GM18498 (cell line): ENCODE results near the gene RASGRP3.
"Not testable (repeated sequence)": the region's sequence is repeated elsewhere in the genome, so short reads cannot be mapped to it uniquely, and the experiment has no call there.

ENCODE experiments used
- ATAC-seq: cut with Tn5 transposase; IDR thresholded peaks from one replicate; pipeline ENCODE4 v1.9.1; 2021; ENCODE audit warnings: mild to moderate bottlenecking, moderate library complexity; ENCODE audit not compliant: unreplicated experiment

Gene RASGRP3

DNA sequence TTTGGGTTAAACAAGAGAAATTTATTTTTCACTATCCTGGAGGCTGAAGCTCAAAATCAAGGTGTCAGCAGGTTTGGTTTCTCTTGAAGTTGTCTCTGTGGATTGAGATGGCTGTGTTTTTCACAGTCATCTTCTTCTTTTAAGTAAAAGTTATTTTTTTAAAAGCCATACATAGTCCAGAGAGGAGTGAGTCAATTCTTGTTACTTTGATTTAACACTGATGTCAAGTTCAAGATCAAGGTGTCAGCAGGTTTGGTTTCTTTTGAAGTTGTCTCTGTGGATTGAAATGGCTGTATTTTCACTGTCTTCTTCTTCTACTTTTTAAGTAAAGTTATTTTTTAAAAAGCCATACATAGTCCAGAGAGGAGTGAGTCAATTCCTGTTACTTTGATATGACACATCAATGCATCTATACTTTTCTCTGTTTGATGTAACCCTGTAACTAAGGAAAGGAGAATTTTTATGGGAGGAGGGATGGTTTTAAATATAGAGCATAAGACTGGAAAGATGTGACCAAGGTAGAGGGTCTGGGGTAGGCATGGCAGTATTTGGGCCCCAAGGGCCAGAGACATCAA lies 22.5 kb upstream of the RASGRP3 start:
- no peak for ATAC-seq

DNA sequence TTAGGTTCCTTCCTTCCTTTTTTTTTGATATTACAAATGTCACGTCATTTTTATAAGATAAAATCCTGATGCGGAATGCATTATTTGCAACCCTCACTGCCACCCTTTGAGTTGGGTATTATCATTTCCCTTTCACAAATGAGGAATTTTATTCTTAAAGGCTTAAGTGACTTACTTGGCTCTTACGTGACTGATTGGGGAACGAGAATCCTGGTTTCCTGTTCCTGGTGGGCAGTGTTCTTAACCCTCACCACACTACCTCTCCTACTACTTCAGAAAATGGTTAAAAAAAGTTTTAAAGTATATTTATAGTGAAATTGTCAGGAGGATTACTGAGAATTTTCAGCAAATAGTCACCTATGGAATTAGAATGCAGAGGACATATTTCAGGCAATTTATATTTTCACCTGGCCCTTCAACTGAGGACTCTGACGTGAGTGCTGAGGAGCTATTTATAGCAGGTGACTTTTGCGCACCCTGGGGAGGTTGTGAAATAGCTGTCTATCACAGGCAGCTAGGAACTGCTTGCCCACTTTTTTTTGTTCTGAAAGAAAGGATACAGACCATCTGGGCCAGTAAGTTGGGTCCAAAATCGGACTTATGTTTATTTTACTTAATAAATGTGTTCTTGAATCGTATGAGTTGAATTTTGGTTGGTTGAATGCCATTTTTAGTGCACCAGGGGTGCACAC lies 18.7 kb upstream of the RASGRP3 start:
- ATAC-seq = peak; percentile 92

- ATAC-seq = peak; percentile 17
Measured at GRCh38 chr2:33458248-33458819, 18.1 kb upstream of the RASGRP3 start.

DNA sequence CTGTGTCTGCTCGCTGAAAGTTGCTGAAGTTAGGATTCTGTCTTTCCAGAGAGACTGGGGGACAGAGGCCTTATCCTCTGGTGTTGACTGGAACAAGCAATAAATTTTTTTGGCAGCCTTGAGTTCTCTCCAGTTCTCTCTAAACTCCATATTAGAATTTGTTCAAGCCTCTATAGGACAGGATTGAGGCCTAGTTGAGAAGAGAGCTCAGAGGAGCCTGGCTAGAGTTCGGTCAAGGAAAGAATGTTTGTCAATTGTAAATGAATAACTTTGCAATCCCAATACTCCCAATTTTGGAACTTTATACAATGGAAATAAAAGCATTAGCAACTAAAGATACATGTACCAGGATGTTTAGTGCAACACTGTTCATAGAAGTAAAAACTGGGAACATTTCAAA lies 16.7 kb upstream of the RASGRP3 start:
- ATAC-seq = no peak

GRCh38 chr2:33462512-33462911 lies 13.9 kb upstream of the RASGRP3 start:
- not testable (repeated sequence) for ATAC-seq

GRCh38 chr2:33467413-33467812 lies 9.0 kb upstream of the RASGRP3 start:
- no peak for ATAC-seq

GRCh38 chr2:33469238-33469637 lies 7.2 kb upstream of the RASGRP3 start:
- ATAC-seq = no peak

GRCh38 chr2:33475224-33476130 lies 972 bp upstream of the RASGRP3 start:
- ATAC-seq = peak; percentile 55

- no peak for ATAC-seq
Measured at GRCh38 chr2:33476793-33477190, 343 bp downstream of the RASGRP3 start.

DNA sequence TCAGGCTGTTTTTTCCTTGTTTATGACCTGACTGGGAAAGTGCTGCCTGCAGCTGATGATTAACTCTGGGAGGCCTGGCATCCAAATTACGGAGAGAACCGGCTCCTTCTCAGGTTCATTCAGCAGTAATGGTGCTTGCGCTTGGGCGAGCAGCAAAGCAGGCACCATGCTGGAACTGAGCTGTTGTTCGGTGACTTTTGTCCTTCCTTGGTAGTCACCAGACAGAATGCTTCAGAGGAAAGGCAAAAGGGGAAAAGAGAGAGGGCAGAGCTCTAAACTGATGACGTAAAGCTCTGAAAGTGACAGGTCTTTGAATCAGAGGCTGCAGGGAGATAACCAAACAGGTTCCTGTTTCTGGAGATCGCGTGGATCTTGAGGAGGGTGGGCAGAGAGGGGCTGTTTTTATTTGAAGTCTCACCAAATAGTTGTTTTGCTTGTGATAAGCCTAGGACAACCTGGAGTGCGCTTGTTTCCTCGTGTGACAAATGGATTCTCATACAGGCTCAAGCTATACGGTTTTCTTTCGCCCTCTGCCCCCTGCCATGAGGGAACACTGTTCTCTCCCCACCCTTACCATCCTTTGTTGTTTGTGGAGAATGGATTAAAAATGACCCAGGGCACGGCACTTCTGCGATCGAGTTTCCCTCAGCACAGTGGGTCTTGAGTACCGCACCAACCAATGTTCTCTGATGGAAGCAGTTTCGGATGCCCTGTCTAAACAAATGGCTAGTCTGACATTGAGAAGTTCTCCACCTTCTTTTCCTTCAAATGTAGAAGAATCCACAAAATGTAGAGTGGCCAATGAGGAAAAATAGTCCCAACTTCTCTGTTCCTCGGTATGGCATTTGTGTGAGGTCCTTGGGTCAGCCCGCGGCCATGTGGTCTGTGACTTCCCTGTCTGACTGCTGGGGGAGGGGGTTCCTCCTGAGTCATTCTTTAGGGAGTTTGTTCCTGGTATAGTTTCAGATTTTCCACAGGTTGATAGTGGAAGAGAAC lies 1.3 kb downstream of the RASGRP3 start:
- peak; percentile 31 for ATAC-seq

DNA sequence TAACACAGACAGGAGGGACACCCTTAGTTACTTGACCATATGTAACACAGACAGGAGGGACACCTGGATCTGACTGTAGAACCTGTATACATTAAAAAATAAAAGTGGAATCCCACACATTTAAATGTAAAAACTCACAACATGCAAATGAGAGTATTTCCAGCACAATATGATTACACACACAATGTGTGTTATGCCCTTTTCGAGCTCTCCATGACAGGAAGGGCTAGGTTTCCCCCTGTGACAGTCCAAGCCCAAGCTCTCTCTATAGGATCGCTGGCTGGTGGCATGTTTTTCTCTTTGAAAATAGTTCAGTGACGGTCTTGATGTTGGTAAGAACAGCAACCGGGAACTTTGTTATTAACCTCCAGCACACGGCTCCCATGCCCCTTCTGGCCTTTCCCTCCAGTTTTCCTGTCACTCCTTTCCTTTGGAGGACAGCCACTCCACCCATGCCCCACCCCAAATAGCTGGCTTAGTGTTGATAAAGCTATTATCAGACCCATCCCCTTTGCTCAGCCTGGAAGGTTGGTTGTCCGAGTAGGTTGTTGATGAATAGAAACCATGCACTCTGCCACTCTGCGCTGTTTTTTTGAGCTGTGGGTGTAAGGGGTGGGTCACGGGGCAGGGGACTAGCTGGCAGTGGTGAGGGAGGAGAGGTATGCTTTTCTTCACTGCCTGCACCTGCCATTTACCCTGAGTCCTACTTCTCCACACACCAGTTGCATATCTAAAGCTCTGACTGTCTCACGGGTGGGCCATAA lies 2.7 kb downstream of the RASGRP3 start:
- ATAC-seq = peak; percentile 21

DNA sequence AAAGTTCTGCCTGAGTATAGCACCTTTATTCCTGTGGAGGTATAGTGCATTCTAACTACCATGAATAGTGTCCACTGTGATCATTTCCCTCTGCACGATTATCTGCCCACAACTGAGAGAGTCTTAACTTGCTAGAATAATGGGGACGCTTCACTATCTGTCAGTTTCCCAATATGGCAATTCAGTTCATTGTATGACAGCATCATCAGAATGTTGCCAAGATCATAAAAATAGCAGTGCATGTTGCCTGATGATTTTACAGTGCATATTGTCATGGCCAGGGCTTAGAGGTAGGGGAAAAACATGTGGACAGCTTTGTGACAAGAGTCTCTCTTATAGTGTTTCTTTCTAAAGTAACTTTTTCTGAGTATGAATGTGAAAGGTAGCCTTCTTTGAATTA lies 6.1 kb downstream of the RASGRP3 start:
- ATAC-seq = no peak

DNA sequence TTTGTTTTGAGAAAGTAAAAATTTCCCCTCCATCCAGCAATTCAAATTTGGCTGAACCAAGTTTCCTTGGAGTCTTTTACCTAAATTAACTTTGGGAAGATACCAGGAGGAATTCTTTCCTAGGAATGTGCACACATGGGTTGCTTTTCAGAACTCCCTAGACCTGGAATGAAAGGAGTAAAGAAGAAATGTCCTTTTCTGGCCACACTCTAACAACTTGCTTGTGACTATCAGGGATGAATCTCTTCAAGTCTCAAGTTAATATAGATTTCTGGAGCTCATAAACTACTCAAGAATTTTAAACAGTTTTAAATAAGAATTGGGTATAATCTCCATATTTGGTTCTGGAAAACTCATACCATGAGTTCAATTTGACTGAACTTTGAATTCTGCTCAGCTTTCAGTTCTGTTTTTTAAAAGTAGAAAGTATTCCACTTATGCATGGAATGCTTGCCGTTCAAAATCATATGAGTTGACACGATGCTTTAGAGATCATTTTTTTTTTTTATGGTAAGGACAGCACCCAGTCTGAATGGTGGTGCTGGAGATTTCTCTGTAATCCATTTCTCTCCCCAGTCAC lies 7.7 kb downstream of the RASGRP3 start:
- ATAC-seq = peak; percentile 15

DNA sequence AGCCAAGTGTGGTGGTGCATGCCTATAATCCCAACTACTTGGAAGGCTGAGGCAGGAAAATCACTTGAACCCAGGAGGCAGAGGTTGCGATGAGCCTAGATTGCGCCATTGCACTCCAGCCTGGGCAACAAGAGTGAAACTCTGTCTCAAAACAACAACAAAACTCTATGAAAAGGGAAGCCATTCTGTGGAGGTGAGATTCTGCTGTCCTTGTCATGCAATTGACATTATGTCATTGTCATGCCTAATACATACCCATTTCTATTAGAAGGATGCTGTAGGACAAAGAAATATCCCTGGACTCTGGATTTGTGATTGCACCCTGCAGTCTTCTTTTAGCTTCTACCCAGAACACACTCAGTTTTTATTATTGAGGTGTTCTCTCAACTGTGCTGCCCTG lies 8.6 kb downstream of the RASGRP3 start:
- no peak for ATAC-seq

DNA sequence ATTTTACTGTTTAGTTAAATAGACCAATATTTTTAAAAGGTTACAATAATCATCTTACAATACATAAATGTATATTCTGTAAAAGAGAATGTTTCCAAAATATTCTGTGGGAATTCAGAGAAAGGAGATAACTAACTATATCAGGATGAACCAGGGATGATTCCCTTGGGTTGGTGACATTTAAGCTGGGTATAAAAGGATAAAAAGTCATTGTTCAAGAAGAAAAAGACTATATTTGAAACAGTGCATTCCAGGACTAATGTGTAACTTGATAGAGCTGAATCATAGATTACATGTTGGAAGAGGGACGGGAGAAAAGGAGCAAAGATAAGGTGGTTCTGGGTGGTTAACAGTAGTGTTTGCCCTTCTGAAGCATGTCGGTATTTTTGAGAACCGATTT lies 10.1 kb downstream of the RASGRP3 start:
- no peak for ATAC-seq

DNA sequence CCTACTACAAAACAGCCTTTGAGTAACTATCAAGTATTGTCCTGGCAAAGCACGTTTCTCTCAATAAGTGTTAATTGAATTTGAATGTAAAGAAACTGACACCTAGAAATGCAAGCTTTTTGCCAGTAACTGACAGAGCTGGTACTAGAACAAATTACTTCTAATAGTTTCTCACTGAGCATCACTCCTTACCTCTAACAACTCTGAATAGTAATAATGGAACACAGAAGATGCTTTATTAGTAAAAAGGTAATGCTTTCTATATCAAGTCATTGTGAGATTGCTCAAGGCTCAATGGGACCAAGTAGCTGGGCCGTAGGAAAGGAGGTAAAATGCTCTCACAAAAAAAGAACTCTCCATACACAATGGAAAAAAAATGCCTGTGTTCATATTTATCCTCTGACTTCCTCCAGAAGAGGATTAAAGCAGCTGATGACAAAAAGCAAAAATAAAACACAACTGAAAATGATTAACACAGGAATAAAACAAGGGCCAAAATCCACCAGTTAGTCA lies 11.8 kb downstream of the RASGRP3 start:
- peak; percentile 30 for ATAC-seq

DNA sequence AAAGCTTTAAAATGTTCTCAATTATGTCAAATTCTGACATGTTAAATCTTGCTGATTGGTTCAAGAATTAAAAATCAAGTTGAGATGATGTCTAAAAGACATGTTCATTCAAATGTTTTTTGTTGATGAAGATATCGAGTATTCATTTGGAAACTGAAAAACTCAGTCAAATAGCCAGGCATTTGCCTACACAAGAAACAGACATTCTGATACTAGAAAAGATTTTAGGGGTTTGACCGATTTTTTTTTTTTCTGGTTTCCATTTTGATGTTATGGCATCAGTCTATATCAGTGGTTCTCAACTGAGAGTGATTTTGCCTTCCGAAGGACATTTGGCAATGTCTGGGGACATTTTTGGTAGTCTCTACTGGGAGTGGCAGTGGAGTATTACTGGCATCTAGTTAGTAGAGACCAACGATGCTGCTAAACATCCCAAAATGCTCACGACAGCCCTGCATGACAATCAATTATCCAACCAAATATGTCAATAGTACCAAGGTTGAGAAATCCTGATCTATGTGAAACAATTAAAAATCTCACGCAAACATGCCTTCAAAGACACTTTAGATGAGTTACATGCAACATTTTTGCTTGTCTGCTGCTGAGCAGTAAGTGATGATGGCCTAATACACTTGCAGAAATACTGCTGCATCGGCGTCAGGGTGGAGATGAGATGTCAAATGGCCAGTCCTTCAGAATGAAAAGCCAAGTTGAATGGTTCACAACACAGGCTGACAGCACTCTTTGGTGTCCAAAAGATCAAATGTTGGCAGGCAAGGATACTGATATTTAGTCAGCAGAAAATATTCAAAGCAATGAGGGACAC lies 12.5 kb downstream of the RASGRP3 start:
- peak; percentile 47 for ATAC-seq

GRCh38 chr2:33489835-33490431 lies 13.5 kb downstream of the RASGRP3 start:
- no peak for ATAC-seq
